HG03108 (cell line): ENCODE results near the gene CEP72.
A peak's percentile ranks its signal among the peaks of the same experiment; 100 is the strongest.
"Not testable (repeated sequence)": the region's sequence is repeated elsewhere in the genome, so short reads cannot be mapped to it uniquely, and the experiment has no call there.

Experiments used
- ATAC-seq: cut with Tn5 transposase; IDR thresholded peaks from one replicate; pipeline ENCODE4 v1.9.1; 2021; ENCODE audit warnings: moderate library complexity; ENCODE audit not compliant: unreplicated experiment

Gene CEP72

DNA sequence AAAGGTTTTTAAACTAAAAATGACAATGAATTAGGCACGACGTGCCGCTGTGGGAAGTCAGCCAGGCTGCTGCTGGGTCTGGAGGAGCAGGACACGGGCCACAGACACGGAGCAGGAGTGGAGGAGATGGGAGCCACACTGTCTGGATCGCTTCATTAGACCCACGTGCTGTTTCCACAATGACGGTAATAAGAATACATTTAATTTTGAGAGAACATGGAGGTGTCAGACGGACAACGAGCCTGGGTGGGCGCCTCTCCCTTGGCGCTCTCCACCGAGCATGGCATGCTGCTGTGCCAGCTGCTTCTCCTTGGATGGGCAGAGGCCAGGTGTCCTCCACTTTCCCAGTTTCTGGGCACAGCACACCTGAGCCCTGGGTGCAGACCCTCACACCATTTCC, 68.7 kb downstream of the CEP72 start:
- ATAC-seq: not testable (repeated sequence)

DNA sequence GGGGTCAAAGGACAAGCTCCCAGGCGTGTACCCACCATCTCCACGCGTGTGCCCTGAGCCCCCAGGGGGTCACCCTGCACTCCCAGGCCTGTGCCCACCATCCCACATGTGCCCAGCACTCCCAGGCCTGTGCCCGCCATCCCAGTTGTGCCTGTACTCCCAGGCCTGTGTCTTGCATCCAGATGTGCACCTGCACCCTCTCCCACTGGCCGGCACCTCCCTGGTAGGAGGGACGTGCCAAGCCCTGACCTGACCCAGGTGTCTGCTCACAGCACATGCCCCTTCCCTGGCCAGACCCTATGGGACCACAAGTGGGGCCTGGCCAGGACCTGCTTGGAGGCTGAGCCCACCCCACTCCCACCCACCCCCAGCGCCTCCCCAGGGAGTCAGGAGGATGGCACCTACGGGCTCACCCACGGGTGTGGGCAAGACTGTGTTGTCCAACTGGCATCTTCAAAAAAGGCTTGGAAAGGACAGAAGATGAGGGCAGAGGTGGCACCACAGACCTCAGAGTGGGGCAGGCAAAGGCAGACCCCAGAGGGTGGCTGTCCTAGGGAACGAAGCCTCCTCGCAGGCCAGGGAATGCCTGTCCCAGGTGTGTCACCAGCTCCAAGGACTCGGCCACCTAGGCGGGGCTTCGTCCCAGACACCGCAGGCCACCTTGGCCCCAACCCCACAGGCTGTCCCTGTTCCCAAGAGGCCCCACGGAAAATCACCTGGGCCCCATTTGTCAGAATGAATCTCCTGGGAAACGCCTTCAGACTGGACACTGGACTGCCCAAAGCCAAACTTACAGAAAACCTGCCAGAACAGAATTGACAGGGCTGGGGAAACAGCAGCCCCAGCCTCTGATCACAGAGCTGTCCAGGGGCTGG, 69.4 kb downstream of the CEP72 start:
- not testable (repeated sequence) for ATAC-seq

DNA sequence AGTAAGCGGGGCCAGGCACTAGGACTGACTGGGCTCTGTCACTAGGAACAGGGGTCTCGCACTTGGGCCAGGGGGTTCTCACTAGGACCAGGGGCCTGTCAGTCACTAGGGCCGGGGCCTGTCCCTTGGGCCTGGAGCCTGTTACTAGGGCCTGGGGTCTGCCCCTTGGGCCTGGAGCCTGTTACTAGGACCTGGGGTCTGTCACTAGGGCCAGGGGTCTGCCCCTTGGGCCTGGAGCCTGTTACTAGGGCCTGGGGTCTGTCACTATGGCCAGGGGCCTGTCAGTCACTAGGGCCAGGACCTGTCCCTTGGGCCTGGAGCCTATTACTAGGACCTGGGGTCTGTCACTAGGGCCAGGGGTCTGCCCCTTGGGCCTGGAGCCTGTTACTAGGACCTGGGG, 70.1 kb downstream of the CEP72 start:
- not testable (repeated sequence) for ATAC-seq

DNA sequence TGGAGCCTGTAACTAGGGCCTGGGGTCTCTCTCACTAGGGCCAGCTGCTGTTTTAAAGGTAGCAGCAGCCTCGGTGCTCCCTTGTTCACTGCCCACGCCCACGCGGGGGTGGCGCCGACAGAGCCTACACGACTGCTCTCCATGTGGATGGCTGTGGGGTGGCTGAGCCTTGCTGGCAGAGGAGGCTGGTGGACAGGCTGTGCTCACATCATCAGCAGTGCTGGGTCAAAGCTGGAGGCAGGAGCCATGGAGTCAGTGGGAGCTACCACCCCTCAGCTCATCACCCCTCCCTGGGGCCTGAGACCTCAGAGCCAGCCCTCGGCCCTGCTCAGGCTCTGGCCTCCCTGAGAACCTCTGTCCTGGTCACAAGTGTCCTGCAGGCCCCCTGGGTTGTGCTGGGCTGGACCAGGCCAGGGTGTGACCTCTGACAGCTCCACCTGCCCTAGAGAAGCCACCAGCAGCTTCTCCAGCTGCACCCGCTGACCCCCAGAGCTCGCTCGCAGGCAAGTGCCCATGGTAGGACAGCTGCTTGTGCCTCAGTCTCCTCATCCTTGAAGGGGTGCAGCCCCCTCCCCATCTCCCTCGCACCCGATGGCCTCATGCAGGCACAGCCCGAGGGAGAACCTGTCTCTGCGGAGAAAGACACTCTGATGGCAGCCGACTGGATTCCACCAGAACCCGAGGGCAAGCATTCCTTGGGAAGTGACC, 70.7 kb downstream of the CEP72 start:
- not testable (repeated sequence) for ATAC-seq

DNA sequence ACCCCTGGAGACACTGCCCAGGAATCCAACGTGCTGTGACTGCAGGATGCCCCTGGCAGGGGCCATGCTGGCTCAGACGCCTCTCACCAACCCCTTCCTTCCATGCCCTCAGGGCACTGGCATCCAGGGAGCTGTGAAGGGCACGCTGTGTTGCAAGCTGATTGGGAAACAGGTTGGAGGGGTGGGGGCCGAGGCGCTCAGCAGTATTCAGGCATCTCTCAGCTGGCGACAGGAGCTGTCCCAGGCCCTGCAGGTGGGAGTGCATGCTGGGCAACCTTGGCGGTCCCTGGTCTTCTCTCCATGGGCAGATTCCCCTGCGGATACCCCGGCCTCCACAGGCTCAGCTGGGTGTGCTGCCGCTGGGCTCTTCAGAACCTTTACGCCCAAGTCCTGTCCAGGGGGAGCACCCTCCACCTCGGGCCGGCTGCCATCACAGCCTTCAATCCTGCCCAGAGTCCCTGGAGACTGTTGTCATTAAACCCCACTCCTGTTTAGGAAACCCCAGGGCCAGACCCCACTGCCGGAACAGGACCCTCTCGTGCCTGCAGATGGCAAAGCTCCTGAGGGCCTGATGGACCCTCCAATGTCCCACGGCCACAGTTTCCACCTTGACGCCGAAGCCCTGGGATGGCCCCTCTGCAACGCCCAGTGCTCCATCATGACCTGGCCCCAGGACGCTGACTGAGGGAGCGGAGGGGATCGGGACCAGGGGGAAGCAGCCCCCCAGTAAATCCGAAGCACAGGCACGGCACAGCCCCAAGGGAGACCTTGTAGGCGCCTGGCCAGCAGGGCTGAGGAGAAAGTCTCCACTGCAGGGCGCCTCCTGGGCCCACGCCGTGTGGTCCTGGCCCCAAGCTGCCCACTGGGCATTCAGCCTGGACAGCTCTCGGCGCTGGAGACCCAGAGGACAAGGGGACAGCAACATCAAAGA, 71.7 kb downstream of the CEP72 start:
- ATAC-seq: no peak

DNA sequence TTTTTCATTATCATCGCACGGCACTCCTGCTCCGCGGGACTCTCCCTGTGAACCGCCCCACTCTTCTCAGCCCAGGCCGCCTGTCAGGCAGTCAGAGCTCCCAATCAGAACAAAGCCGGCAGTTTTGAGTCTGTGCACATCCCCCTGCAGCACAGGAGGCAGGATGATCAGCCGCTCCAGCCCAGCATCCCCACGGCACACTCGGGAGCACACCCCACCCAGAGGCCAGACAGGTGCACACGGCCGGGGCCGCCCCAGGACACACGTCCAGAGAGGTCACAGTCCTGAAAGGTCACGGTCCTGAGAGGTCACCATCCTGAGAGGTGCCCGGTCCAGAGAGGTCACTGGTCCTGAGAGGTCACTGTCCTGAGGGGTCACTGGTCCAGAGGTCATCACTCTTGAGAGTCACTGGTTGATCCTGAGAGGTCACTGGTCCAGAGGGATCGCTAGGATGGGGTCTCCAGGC, 72.6 kb downstream of the CEP72 start:
- ATAC-seq: no peak

DNA sequence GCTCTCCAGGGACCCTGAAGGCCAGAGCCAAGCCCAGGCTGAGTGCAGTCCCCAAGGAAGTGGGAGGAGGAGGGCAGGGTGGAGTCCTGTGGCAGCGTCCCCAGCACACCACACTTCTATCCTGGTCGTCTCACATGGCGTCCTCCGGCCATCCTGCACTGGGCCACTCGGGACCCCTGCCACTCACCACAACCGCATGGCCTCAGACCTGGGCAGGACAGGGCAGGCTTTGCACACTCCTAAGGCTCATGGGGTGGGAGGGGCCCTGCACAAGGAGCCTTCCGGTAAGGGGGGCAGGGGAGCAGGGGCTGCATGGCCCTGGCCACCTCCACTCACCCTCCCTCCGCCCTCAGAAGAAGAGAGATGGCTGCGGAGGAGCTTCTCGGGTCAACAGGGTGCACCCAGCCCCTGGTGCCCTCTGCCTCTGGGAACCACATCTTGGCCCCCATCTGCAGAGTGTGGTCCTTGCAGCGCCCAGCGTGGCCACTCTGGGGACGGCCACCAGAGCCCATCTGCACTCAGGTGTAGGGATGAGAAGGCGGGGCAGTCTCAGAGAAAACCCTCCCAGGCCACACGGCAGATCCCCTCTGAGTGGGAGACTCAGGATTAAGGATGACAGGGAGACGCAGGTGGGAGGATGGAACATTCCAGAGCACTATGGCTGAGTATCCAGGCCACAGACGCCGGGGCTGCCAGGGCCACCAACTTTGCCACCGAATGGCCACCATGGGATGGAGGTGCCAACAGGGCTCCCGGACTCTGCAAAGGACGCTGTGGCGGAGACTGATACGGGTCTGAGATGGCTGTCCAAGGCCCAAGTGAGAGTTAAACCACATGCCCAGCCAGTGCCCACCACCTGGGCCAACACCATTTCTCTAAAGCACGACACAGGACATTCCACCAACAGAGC, 73.4 kb downstream of the CEP72 start:
- no peak for ATAC-seq

DNA sequence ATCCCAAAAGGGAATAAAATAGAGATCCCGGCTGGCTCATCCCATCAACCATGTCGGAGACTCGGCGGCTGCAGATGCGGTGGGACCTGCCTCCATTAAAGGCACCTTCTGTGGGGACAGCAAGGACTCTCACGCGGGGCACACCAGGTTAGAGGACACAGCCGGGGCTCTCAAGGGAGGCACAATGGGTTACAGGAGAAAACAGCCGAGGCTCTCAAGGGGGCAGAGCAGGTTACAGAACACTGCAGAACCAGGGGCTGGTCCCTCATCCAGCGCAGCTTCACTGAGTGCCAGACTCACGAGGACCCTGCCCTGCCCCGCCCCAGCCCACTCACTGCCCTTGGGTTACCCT, 74.0 kb downstream of the CEP72 start:
- not testable (repeated sequence) for ATAC-seq

DNA sequence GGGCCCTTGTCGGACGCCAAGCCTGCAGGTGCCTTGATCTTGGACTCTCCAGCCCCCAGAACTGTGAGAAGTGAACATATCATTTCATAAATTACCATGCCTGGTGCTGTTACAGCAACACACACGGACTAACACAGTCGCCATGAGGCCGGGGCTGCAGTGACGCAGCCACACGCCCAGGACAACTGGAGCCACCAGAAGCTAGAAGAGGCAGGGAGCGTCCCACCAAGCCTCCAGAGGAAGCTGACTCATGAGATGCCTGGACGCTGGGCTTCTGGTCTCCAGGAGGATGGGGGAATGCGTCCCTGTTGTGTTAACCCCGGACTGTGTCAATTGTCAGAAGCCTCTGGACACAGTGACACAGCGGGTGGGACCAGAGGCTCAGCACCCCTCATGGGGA, 74.8 kb downstream of the CEP72 start:
- ATAC-seq: not testable (repeated sequence)

DNA sequence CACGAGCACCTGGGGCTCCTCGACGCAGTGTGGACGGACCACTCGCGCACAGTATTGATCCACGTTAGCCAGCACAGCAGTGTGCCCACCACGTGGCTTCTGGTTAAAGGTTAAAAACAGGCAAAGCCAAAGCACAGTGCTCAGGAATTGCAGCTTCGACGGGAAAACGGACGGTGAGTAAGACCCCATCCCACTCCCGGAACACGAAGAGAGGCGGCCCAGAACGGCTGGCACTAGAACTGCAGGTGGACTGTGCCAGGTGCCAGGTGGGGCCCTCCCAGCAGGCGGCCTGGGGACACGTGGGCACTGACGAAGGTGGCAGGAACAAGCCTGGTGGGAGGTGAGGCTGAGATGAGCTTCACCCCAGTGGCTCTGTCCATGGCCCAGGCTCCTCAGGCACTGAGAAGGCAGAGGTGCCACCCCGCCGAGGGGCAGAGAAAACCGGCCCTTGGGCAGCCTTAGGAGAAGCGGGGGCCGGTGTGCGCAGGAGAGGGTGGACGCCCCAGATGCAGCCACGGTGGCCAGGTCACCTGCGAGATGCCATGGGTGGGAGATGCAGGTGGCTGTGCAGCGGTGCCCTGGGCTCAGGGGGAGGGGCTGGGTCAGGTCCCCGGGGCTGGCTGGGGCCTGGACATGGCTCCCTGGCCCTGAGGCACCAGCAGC, 76.3 kb downstream of the CEP72 start:
- not testable (repeated sequence) for ATAC-seq

DNA sequence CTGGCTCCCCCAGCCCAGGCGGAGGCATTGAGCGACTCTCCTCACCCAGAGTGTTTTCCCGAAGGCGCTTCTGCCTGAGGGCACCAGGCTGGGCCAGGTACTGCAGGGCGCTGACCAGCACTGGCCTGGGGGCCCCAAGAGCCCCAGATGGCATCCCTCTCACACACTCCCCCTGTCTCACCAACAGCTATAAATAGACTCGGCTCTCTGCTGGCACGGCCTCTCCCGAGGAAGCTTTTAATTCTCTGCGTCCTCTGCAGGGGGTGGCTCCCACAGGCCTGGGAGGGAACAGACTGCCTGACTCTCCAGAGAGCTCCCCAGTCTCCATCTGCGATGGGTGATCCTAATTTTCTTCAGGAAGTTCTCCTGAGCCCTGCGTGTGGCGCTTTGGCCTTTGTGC, 78.2 kb downstream of the CEP72 start:
- ATAC-seq: not testable (repeated sequence)

DNA sequence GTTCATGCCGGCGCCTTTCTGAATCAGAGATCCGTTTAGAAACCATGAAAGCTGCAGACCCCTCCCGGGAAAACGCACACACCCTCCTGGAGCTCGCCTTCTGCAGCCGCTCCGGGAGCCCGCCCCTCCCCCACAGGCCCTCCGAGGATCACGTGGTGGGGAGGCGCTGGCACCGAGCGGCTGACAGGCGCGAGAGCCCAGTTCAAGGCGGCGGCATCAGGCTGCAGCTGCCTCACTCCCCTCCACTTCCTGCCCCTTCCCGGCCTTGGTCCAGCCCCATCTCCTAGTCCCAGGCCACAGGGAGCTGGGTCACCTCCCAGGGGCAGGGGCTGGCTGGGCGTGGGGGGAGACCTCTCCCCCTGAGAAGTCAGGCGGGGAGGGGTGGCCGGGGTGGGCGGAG, 78.9 kb downstream of the CEP72 start:
- not testable (repeated sequence) for ATAC-seq

DNA sequence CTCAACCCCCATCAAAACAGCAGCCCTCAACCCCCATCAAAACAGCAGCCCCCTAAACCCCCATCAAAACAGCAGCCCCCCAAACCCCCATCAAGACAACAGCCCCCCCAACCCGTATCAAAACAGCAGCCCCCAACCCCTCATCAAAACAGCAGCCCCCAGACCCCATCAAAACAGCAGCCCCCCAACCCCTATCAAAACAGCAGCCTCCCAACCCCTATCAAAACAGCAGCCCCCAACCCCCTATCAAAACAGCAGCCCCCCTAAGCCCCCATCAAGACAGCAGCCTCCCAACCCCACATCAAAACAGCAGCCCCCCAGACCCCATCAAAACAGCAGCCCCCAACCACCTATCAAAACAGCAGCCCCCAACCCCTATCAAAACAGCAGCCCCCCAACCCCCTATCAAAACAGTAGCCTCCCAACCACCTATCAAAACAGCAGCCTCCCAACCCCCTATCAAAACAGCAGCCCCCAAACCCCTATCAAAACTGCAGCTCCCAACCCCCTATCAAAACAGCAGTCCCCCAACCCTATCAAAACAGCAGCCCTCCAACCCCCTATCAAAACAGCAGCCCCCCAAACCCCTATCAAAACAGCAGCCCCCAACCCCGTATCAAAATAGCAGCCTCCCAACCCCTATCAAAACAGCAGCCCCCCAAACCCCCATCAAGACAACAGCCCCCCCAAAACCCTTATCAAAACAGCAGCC, 79.8 kb downstream of the CEP72 start:
- no peak for ATAC-seq

DNA sequence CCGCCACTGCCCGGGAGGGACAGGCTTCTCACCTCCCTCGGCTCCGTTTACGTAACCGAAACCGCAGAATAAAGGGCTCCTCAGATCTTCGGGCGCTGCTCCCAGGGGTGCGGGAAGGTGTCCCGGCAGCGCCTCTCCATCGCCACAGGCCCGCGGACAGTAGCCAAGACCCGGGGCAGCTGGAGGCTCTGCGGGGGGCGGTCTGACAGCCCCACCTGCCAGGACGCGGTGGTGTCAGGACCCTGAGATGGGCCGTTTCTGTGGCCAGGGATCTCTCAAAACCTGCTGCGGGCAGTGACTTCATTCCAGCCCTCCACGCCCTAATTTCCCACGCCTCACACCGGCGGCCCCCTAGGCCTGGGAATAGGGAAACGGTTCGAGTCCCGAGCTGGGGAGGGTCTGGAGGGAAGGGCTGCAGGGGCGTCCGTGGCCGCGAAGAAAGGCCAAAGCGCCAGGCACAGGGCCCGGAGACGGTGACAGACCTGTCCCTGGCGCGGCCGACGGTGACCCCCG, 80.4 kb downstream of the CEP72 start:
- ATAC-seq: peak; percentile 7

DNA sequence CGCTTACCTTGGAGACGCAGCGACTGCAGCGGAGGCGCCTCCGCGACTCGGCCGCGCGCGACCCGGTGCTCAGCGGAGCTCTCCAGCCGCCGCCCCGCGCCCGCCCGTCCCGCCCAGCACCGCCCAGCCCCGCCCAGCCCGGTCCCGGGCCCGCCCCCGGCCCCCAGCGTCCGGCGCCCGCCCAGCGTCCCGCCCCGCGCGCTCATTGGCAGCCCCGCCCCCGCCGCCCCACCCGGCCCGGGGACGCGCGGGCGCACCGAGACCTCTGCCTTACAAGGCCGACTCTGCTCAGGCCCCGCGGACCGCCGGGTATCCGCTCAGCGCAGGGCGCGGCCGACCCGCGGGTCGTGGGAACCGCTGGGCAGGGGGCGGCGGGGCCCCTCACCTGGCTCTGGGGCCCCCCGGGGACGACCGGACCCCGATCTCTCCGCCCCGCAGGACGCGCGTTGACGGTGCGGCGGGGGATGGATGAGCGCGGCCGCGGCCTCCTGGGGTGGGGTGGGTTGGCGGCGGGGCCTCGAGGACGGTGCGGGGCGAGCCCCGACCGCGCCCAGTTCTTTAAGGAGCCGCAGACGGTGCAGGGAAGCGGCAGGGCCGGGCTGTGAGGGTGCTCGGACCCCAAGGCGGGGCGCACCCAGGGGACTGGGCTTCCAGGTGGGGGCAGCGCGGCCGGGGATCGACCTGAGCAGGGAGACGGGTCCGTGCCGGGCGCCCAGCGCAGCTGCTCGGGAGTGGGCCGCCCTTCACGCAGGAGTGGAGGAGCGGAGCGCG, 81.3 kb downstream of the CEP72 start, which contains the start of gene TPPP:
TSS of gene TPPP (minus strand) at position 82 of the 771 bp plus-strand sequence. CDS start 15,292 bp downstream, outside the sequence.
- ATAC-seq: peak; percentile 62

DNA sequence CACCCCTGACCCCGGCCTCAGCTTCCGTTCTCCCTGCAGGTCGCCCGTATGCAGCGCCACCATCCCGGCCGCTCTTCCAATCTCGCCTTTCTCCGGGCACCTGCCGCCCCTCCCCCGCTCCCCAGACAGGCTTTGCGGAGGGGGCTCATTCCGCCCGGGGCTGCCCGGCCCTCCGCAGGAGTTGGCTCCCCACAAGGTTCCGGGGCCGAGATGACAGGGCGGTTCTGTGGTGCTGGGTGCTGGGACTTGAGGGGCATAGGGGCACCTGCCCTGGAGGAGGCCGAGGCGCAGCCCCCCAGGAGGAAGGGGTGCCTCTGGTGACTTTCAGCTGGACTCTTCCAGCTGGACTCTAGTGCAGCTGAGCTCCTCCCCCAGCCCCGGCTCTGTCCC, 81.9 kb downstream of the CEP72 start:
- not testable (repeated sequence) for ATAC-seq

DNA sequence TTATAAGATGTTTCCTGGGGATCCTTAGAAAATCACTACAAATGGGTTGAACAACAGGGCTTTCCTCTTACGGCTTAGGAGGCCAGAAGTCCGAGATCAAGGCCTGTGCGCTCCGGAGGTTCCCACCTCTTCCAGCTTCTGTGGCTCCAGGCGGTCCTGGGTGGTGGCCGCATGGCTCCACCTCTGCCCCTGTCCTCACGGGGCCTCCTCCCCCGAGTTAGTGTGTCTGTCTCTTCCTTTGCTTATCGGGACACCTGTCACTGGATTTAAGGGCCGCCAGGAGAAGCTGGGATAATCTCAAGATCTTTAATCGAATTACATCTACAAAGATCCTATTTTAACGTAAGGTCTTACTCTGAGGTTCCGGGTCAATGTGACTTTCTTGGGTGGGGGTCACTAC, 83.3 kb downstream of the CEP72 start:
- not testable (repeated sequence) for ATAC-seq

DNA sequence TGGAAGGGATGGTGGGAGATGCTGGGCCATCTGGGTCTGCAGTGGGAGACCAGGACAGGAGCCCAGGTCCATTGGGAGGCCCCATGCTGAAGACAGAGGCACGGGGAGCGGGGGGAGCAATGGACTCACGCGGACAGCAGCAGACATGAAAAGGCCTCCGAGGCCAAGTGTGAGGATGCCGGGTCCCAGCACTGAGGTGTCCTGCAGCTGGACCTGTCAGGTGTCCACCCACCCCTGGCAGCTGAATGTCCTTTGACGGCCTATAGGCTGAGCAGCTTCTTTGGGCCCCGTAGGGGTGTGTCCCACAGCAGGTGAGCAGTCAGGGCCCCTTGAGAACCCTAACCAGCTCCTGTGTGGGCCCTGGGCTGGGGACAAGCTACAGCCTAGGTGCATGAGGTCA, 84.1 kb downstream of the CEP72 start:
- not testable (repeated sequence) for ATAC-seq
